Neutrophil (primary cell): Measurements from ENCODE around the gene TPRG1.

Experiments used
- H3K27ac ChIP-seq: fragments of 200-600 bp; sonication (generic); 2 replicates; pipeline ENCODE4 v1.5.1; 2016; ENCODE audit warnings: mild to moderate bottlenecking, moderate library complexity
- H3K27me3 ChIP-seq: fragments of 200-600 bp; sonication (generic); 2 replicates; pipeline ENCODE4 v1.6.0; 2016; ENCODE audit warnings: mild to moderate bottlenecking
- H3K36me3 ChIP-seq: fragments of 200-600 bp; sonication (generic); 2 replicates; pipeline ENCODE4 v1.5.1; 2017
- H3K4me1 ChIP-seq, 2 experiments: fragments of 200-600 bp in 1 of 2; sonication (generic) in 1 of 2; 1 replicate in 1 of 2; 2 replicates in 1 of 2; pipeline versions ENCODE4 v1.5.1 to v1.6.1; 2013 to 2016; ENCODE audit warnings: low read depth in 1 of 2, low read length in 1 of 2, mild to moderate bottlenecking in 1 of 2, moderate library complexity in 1 of 2; ENCODE audit not compliant: control insufficient read depth in 1 of 2, insufficient read depth in 1 of 2
- H3K4me3 ChIP-seq, 2 experiments: fragments of 200-600 bp in 1 of 2; sonication (generic) in 1 of 2; 1 replicate in 1 of 2; 2 replicates in 1 of 2; pipeline ENCODE4 v1.5.1; 2013 to 2016; ENCODE audit warnings: low read depth in 1 of 2, low read length in 1 of 2, mild to moderate bottlenecking in 1 of 2, moderate library complexity in 1 of 2
- H3K9me3 ChIP-seq: fragments of 200-600 bp; sonication (generic); 2 replicates; pipeline ENCODE4 v1.5.1; 2016
- CTCF ChIP-seq: fragments of 200-600 bp; sonication (generic); IDR thresholded peaks from 2 replicates; pipeline ENCODE4 v1.5.1; 2016; ENCODE audit warnings: antibody characterized with exemption

TPRG1 gene

DNA sequence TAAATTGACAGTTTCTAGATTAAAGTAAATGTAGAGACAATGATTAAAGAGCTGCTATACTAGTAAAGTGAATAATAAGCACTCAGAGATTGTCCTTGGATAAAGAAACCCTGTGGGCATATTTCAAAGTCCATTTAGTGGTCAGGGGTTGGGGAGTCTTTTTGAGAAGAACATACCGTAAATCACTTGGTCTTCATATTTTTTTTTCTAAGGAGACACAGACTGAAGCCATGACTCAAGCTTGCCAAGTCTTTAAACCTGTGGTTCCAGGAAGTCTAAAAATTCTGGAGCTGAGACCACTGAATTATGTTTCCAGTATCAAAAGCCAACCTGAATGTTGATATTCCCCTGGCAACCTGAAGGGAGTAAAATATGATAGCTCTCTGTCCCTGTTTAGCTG, 171.0 kb downstream of the TPRG1 start:
- Histone ChIP-seq H3K9me3 (no peaks in the 10 kb centered on the region), H3K27me3 (no peaks in the 10 kb centered on the region), H3K27ac (no peak overlapping the region), H3K36me3 (no peaks in the 10 kb centered on the region), H3K4me1 (no peaks in the 10 kb centered on the region), H3K4me3 (no peak overlapping the region)
- no peak for TF ChIP-seq CTCF

DNA sequence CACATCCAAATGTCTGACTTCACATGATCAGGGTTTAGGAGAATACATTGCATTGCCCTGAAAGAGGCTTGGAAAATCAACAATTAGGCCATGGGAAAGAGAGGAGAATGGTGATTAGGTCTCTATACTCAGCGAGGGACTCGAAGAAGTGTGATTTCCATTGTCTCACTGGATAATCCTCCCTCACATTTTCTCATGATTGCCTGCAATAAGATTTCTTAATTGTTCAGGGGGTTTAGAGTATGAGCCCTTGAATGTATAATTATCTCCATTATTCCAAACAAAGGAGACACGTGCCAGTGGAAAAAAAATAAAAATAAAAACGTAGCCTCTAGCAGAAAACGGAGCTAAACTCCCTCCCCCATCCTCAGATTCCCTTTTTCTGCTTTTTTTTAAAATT, 173.2 kb downstream of the TPRG1 start:
- no peak overlapping the region for H3K27ac ChIP-seq
- no peaks in the 10 kb centered on the region for H3K27me3 ChIP-seq
- H3K36me3 ChIP-seq = no peaks in the 10 kb centered on the region
- no peaks in the 10 kb centered on the region for H3K9me3 ChIP-seq
- no peaks in the 10 kb centered on the region for H3K4me1 ChIP-seq
- no peak overlapping the region for H3K4me3 ChIP-seq
- TF ChIP-seq CTCF = no peak

- Histone ChIP-seq H3K27ac (no peak overlapping the region), H3K27me3 (no peaks in the 10 kb centered on the region), H3K36me3 (no peaks in the 10 kb centered on the region), H3K4me3 (no peak overlapping the region), H3K4me1 (no peaks in the 10 kb centered on the region), H3K9me3 (no peaks in the 10 kb centered on the region)
- no peak for TF ChIP-seq CTCF
These were observed 178.0 kb downstream of the TPRG1 start for GRCh38 chr3:189349772-189350171.

GRCh38 chr3:189353318-189353965, 181.7 kb downstream of the TPRG1 start:
- no peaks in the 10 kb centered on the region for H3K36me3 ChIP-seq
- H3K27me3 ChIP-seq = no peaks in the 10 kb centered on the region
- TF ChIP-seq CTCF = no peak
- H3K4me3 ChIP-seq = no peak overlapping the region
- no peaks in the 10 kb centered on the region for H3K9me3 ChIP-seq
- H3K4me1 ChIP-seq = no peaks in the 10 kb centered on the region
- H3K27ac ChIP-seq = no peak overlapping the region

GRCh38 chr3:189353988-189354889, 182.5 kb downstream of the TPRG1 start:
- Histone ChIP-seq H3K36me3 (no peaks in the 10 kb centered on the region), H3K4me1 (no peaks in the 10 kb centered on the region), H3K9me3 (no peaks in the 10 kb centered on the region), H3K27ac (no peak overlapping the region), H3K27me3 (no peaks in the 10 kb centered on the region), H3K4me3 (no peak overlapping the region)
- TF ChIP-seq CTCF = no peak
